HEK293 (cell line): ENCODE data around the gene UBE2Q2.

Source experiments
- KLF1 ChIP-seq: fragments of 450-650 bp; formaldehyde crosslinking; IDR thresholded peaks from 2 replicates; pipeline ENCODE4 v1.5.1; 2016; ENCODE audit warnings: missing biosample characterization, missing genetic modification characterization
- MZF1 ChIP-seq: fragments of 450-650 bp; formaldehyde crosslinking; IDR thresholded peaks from 2 replicates; pipeline ENCODE4 v1.5.1; 2017; ENCODE audit warnings: missing biosample characterization, missing genetic modification characterization, borderline replicate concordance
- OVOL3 ChIP-seq: fragments of 450-650 bp; formaldehyde crosslinking; IDR thresholded peaks from 2 replicates; pipeline ENCODE4 v1.5.1; 2016; ENCODE audit warnings: missing biosample characterization, missing genetic modification characterization
- SALL2 ChIP-seq: fragments of 450-650 bp; formaldehyde crosslinking; IDR thresholded peaks from 2 replicates; pipeline ENCODE4 v1.5.0; 2017; ENCODE audit warnings: missing biosample characterization, mild to moderate bottlenecking, missing genetic modification characterization, borderline replicate concordance
- SCRT2 ChIP-seq: fragments of 450-650 bp; formaldehyde crosslinking; IDR thresholded peaks from 2 replicates; pipeline ENCODE4 v1.5.1; 2016; ENCODE audit warnings: missing biosample characterization, missing genetic modification characterization
- SETDB1 ChIP-seq: IDR thresholded peaks from one replicate; pipeline ENCODE4 v1.6.1; 2017; ENCODE audit warnings: mild to moderate bottlenecking, low read length, moderate library complexity, mixed read lengths; ENCODE audit not compliant: insufficient read length
- SP7 ChIP-seq: fragments of 450-650 bp; formaldehyde crosslinking; IDR thresholded peaks from 2 replicates; pipeline ENCODE4 v1.5.1; 2016; ENCODE audit warnings: missing biosample characterization, missing genetic modification characterization
- ZBTB8A ChIP-seq: fragments of 450-650 bp; formaldehyde crosslinking; IDR thresholded peaks from 2 replicates; pipeline ENCODE4 v1.5.1; 2016; ENCODE audit warnings: missing biosample characterization, missing genetic modification characterization
- ZFP69B ChIP-seq: fragments of 450-650 bp; formaldehyde crosslinking; IDR thresholded peaks from 2 replicates; pipeline ENCODE4 v1.5.1; 2016; ENCODE audit warnings: missing biosample characterization, missing genetic modification characterization
- ZNF132 ChIP-seq: fragments of 450-650 bp; formaldehyde crosslinking; IDR thresholded peaks from 2 replicates; pipeline ENCODE4 v1.5.1; 2017; ENCODE audit warnings: missing biosample characterization, missing genetic modification characterization, borderline replicate concordance
- ZNF175 ChIP-seq: fragments of 450-650 bp; formaldehyde crosslinking; IDR thresholded peaks from 2 replicates; pipeline ENCODE4 v1.5.1; 2016; ENCODE audit warnings: missing biosample characterization, missing genetic modification characterization
- ZNF211 ChIP-seq: fragments of 450-650 bp; formaldehyde crosslinking; IDR thresholded peaks from 2 replicates; pipeline ENCODE4 v1.5.1; 2016; ENCODE audit warnings: low read depth, missing biosample characterization, missing genetic modification characterization
- ZNF248 ChIP-seq: fragments of 450-650 bp; formaldehyde crosslinking; IDR thresholded peaks from 2 replicates; pipeline ENCODE4 v1.5.1; 2017; ENCODE audit warnings: missing biosample characterization, missing genetic modification characterization
- ZNF311 ChIP-seq: fragments of 450-650 bp; formaldehyde crosslinking; IDR thresholded peaks from 2 replicates; pipeline ENCODE4 v1.5.1; 2017; ENCODE audit warnings: missing biosample characterization, missing genetic modification characterization, borderline replicate concordance
- ZNF324 ChIP-seq: fragments of 450-650 bp; formaldehyde crosslinking; IDR thresholded peaks from 2 replicates; pipeline ENCODE4 v1.5.1; 2016; ENCODE audit warnings: missing biosample characterization, missing genetic modification characterization
- ZNF341 ChIP-seq: fragments of 450-650 bp; formaldehyde crosslinking; IDR thresholded peaks from 2 replicates; pipeline ENCODE4; 2016; ENCODE audit warnings: low read depth, missing biosample characterization, missing genetic modification characterization
- ZNF354C ChIP-seq: fragments of 450-650 bp; formaldehyde crosslinking; IDR thresholded peaks from 2 replicates; pipeline ENCODE4 v1.5.1; 2016; ENCODE audit warnings: missing biosample characterization, missing genetic modification characterization, low read depth, borderline replicate concordance
- ZNF37A ChIP-seq: fragments of 450-650 bp; IDR thresholded peaks from 2 replicates; pipeline ENCODE4 v1.5.1; 2018; ENCODE audit warnings: missing biosample characterization, missing genetic modification characterization
- ZNF426 ChIP-seq: fragments of 450-650 bp; formaldehyde crosslinking; IDR thresholded peaks from 2 replicates; pipeline ENCODE4 v1.5.1; 2017; ENCODE audit warnings: missing biosample characterization, missing genetic modification characterization, mild to moderate bottlenecking, inconsistent platforms, moderate library complexity
- ZNF473 ChIP-seq: fragments of 450-650 bp; formaldehyde crosslinking; IDR thresholded peaks from 2 replicates; pipeline ENCODE4 v1.5.1; 2017; ENCODE audit warnings: missing biosample characterization, missing genetic modification characterization
- ZNF521 ChIP-seq: fragments of 450-650 bp; formaldehyde crosslinking; IDR thresholded peaks from 2 replicates; pipeline ENCODE4 v1.5.1; 2017; ENCODE audit warnings: missing biosample characterization, mild to moderate bottlenecking, missing genetic modification characterization
- ZNF558 ChIP-seq: fragments of 450-650 bp; formaldehyde crosslinking; IDR thresholded peaks from 2 replicates; pipeline ENCODE4 v1.5.1; 2016; ENCODE audit warnings: missing biosample characterization, missing genetic modification characterization
- ZNF585B ChIP-seq: fragments of 450-650 bp; formaldehyde crosslinking; IDR thresholded peaks from 2 replicates; pipeline ENCODE4 v1.5.1; 2016; ENCODE audit warnings: missing biosample characterization, missing genetic modification characterization
- ZNF600 ChIP-seq: fragments of 450-650 bp; formaldehyde crosslinking; IDR thresholded peaks from 2 replicates; pipeline ENCODE4 v1.5.1; 2016; ENCODE audit warnings: missing biosample characterization, missing genetic modification characterization
- ZNF626 ChIP-seq: fragments of 450-650 bp; sonication (Bioruptor Pico); formaldehyde crosslinking; IDR thresholded peaks from 2 replicates; pipeline ENCODE4 v1.5.1; 2018; ENCODE audit warnings: missing biosample characterization, missing genetic modification characterization, inconsistent platforms
- ZNF629 ChIP-seq: fragments of 450-650 bp; formaldehyde crosslinking; IDR thresholded peaks from 2 replicates; pipeline ENCODE4 v1.5.1; 2017; ENCODE audit warnings: missing biosample characterization, missing genetic modification characterization
- ZNF76 ChIP-seq: fragments of 450-650 bp; formaldehyde crosslinking; IDR thresholded peaks from 2 replicates; pipeline ENCODE4; 2016; ENCODE audit warnings: low read depth, missing biosample characterization, missing genetic modification characterization, borderline replicate concordance
- ZSCAN16 ChIP-seq: fragments of 450-650 bp; formaldehyde crosslinking; IDR thresholded peaks from 2 replicates; pipeline ENCODE4 v1.5.1; 2016; ENCODE audit warnings: missing biosample characterization, missing genetic modification characterization
- TF ChIP-seq, protein P1 (sequence below): fragments of 450-650 bp; formaldehyde crosslinking; IDR thresholded peaks from 2 replicates; pipeline ENCODE4 v1.5.1; 2016; ENCODE audit warnings: missing biosample characterization, missing genetic modification characterization
- TF ChIP-seq, protein P2 (sequence below): fragments of 450-650 bp; formaldehyde crosslinking; IDR thresholded peaks from 2 replicates; pipeline ENCODE4 v1.5.1; 2016; ENCODE audit warnings: missing biosample characterization, missing genetic modification characterization, borderline replicate concordance
- TF ChIP-seq, protein P3 (sequence below): fragments of 450-650 bp; formaldehyde crosslinking; IDR thresholded peaks from 2 replicates; pipeline ENCODE4 v1.5.1; 2016; ENCODE audit warnings: missing biosample characterization, missing genetic modification characterization

UBE2Q2 gene

DNA sequence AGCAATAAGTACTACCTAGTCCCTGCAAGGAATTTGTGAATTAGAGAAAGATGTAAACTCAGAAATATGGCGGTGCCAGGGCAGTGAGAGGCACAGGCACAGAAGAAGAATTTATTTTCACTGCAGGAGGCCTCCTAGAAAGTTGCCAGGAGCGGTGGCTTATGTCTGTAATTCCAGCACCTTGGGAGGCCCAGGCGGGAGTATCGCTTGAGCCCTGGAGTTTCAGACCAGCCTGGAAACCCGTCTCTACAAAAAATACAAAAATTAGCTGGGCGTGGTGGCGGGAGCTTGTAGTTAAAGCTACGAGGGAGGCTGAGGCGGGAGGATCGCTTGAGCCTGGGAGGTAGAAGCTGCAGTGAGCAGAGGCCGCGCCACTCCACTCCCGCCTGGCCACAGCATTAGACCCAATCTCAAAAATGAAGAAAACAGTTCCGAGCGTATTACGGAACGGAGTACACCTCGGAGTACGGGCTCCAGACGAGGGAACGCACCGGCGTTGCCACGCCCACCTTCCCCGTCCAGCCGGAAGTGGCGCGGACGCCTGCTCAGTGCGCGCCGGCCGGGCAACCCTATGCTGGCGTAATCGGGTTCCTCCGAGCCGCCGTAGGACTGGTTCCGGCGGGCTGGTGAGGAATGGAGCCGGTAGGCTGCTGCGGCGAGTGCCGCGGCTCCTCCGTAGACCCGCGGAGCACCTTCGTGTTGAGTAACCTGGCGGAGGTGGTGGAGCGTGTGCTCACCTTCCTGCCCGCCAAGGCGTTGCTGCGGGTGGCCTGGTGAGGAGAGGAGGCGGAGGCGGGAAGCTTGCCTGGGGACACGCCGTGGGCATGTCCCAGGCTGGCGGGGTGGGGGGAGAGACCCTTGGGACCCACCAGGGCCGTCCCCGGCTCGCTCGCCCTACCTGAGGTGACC lies 60.3 kb downstream of the UBE2Q2 start, which contains the start of gene FBXO22 (continued):
- TF ChIP-seq ZNF37A (no peak), ZNF473 (tag by site-specific recombination) (no peak), SALL2 (tag by site-specific recombination) (no peak), ZNF175 (tag by site-specific recombination) (no peak), SCRT2 (tag by site-specific recombination) (no peak), MZF1 (tag by site-specific recombination) (0 out of 2 replicates have a peak, but pooled peaks have one; percentile 47), ZNF132 (tag by site-specific recombination) (no peak), ZFP69B (tag by site-specific recombination) (peak; percentile 82), SETDB1 (no peak), KLF1 (peak; percentile 80), ZNF626 (tag by site-specific recombination) (no peak), ZNF76 (tag by site-specific recombination) (peak; percentile 58), ZNF600 (tag by site-specific recombination) (peak; percentile 97), ZNF558 (peak; percentile 39; the same call in 1 of the 2 replicates), ZNF341 (tag by site-specific recombination) (no peak; the same call in 1 of the 2 replicates), ZNF521 (tag by site-specific recombination) (no peak), ZNF211 (tag by site-specific recombination) (no peak), ZNF426 (no peak), ZNF629 (tag by site-specific recombination) (peak; percentile 84), ZNF324 (tag by site-specific recombination) (peak; percentile 92), ZNF311 (tag by site-specific recombination) (no peak), OVOL3 (tag by site-specific recombination) (no peak), ZNF248 (tag by site-specific recombination) (no peak), ZNF354C (tag by site-specific recombination) (no peak), ZSCAN16 (tag by site-specific recombination) (no peak), SP7 (tag by site-specific recombination) (peak; percentile 88), ZBTB8A (tag by site-specific recombination) (peak; percentile 72; the same call in 1 of the 2 replicates), ZNF585B (no peak)
- TF ChIP-seq, protein P1, sequence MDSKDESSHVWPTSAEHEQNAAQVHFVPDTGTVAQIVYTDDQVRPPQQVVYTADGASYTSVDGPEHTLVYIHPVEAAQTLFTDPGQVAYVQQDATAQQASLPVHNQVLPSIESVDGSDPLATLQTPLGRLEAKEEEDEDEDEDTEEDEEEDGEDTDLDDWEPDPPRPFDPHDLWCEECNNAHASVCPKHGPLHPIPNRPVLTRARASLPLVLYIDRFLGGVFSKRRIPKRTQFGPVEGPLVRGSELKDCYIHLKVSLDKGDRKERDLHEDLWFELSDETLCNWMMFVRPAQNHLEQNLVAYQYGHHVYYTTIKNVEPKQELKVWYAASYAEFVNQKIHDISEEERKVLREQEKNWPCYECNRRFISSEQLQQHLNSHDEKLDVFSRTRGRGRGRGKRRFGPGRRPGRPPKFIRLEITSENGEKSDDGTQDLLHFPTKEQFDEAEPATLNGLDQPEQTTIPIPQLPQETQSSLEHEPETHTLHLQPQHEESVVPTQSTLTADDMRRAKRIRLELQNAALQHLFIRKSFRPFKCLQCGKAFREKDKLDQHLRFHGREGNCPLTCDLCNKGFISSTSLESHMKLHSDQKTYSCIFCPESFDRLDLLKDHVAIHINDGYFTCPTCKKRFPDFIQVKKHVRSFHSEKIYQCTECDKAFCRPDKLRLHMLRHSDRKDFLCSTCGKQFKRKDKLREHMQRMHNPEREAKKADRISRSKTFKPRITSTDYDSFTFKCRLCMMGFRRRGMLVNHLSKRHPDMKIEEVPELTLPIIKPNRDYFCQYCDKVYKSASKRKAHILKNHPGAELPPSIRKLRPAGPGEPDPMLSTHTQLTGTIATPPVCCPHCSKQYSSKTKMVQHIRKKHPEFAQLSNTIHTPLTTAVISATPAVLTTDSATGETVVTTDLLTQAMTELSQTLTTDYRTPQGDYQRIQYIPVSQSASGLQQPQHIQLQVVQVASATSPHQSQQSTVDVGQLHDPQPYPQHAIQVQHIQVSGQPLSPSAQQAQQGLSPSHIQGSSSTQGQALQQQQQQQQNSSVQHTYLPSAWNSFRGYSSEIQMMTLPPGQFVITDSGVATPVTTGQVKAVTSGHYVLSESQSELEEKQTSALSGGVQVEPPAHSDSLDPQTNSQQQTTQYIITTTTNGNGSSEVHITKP: peak; percentile 69
- TF ChIP-seq, protein P2, sequence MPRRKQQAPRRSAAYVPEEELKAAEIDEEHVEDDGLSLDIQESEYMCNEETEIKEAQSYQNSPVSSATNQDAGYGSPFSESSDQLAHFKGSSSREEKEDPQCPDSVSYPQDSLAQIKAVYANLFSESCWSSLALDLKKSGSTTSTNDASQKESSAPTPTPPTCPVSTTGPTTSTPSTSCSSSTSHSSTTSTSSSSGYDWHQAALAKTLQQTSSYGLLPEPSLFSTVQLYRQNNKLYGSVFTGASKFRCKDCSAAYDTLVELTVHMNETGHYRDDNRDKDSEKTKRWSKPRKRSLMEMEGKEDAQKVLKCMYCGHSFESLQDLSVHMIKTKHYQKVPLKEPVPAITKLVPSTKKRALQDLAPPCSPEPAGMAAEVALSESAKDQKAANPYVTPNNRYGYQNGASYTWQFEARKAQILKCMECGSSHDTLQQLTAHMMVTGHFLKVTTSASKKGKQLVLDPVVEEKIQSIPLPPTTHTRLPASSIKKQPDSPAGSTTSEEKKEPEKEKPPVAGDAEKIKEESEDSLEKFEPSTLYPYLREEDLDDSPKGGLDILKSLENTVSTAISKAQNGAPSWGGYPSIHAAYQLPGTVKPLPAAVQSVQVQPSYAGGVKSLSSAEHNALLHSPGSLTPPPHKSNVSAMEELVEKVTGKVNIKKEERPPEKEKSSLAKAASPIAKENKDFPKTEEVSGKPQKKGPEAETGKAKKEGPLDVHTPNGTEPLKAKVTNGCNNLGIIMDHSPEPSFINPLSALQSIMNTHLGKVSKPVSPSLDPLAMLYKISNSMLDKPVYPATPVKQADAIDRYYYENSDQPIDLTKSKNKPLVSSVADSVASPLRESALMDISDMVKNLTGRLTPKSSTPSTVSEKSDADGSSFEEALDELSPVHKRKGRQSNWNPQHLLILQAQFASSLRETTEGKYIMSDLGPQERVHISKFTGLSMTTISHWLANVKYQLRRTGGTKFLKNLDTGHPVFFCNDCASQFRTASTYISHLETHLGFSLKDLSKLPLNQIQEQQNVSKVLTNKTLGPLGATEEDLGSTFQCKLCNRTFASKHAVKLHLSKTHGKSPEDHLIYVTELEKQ: peak; percentile 33; the same call in 1 of the 2 replicates
- TF ChIP-seq, protein P3, sequence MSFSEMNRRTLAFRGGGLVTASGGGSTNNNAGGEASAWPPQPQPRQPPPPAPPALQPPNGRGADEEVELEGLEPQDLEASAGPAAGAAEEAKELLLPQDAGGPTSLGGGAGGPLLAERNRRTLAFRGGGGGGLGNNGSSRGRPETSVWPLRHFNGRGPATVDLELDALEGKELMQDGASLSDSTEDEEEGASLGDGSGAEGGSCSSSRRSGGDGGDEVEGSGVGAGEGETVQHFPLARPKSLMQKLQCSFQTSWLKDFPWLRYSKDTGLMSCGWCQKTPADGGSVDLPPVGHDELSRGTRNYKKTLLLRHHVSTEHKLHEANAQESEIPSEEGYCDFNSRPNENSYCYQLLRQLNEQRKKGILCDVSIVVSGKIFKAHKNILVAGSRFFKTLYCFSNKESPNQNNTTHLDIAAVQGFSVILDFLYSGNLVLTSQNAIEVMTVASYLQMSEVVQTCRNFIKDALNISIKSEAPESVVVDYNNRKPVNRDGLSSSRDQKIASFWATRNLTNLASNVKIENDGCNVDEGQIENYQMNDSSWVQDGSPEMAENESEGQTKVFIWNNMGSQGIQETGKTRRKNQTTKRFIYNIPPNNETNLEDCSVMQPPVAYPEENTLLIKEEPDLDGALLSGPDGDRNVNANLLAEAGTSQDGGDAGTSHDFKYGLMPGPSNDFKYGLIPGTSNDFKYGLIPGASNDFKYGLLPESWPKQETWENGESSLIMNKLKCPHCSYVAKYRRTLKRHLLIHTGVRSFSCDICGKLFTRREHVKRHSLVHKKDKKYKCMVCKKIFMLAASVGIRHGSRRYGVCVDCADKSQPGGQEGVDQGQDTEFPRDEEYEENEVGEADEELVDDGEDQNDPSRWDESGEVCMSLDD: peak; percentile 19; the same call in 1 of the 2 replicates
